ENCODE data around the gene FBXO45.

Gene FBXO45

GRCh38 chr3:196602673-196603072, 34.2 kb downstream of the FBXO45 start:
- Histone ChIP-seq H3K9ac (ENCODE audit: low read length) (no peak overlapping the region), H3F3A (ENCODE audit: insufficient read depth) (no peaks in the 10 kb centered on the region), H3K79me2 (ENCODE audit: insufficient read depth, low read length) (no peaks in the 10 kb centered on the region), H3K4me2 (ENCODE audit: low read depth, low read length, poor library complexity, severe bottlenecking) (no peak overlapping the region), H3K4me3 (ENCODE audit: insufficient read depth, low read length, poor library complexity, severe bottlenecking) (no peak overlapping the region), H3K27ac (ENCODE audit: low read depth, low read length) (no peak overlapping the region), H3K9me2 (replicated peaks; ENCODE audit: insufficient read depth, low read length) (no peaks in the 10 kb centered on the region), H3K36me3 (ENCODE audit: low read length) (no peaks in the 10 kb centered on the region), H3K27me3 (ENCODE audit: low read length) (no peaks in the 10 kb centered on the region), H3K9me3 (ENCODE audit: insufficient read depth, low read length) (no peaks in the 10 kb centered on the region), H4K20me1 (ENCODE audit: low read depth, low read length) (no peaks in the 10 kb centered on the region), H2AFZ (ENCODE audit: low read depth, low read length, severe bottlenecking) (no peak overlapping the region)
- TF ChIP-seq, protein P1, sequence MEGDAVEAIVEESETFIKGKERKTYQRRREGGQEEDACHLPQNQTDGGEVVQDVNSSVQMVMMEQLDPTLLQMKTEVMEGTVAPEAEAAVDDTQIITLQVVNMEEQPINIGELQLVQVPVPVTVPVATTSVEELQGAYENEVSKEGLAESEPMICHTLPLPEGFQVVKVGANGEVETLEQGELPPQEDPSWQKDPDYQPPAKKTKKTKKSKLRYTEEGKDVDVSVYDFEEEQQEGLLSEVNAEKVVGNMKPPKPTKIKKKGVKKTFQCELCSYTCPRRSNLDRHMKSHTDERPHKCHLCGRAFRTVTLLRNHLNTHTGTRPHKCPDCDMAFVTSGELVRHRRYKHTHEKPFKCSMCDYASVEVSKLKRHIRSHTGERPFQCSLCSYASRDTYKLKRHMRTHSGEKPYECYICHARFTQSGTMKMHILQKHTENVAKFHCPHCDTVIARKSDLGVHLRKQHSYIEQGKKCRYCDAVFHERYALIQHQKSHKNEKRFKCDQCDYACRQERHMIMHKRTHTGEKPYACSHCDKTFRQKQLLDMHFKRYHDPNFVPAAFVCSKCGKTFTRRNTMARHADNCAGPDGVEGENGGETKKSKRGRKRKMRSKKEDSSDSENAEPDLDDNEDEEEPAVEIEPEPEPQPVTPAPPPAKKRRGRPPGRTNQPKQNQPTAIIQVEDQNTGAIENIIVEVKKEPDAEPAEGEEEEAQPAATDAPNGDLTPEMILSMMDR (IDR thresholded peaks at IDR 0.05; ENCODE audit: insufficient read depth, low read length, poor library complexity, severe bottlenecking): no peak
- no peak for TF ChIP-seq EZH2phosphoT487 (conservative IDR thresholded peaks at IDR 0.05; ENCODE audit: low read length)

GRCh38 chr3:196603683-196604082, 35.2 kb downstream of the FBXO45 start:
- TF ChIP-seq, protein P1 (IDR thresholded peaks at IDR 0.05; ENCODE audit: insufficient read depth, low read length, poor library complexity, severe bottlenecking): no peak
- no peak for TF ChIP-seq EZH2phosphoT487 (conservative IDR thresholded peaks at IDR 0.05; ENCODE audit: low read length)
- Histone ChIP-seq H3K4me2 (ENCODE audit: low read depth, low read length, poor library complexity, severe bottlenecking) (no peak overlapping the region), H3K27ac (ENCODE audit: low read depth, low read length) (no peak overlapping the region), H2AFZ (ENCODE audit: low read depth, low read length, severe bottlenecking) (no peak overlapping the region), H3K9me3 (ENCODE audit: insufficient read depth, low read length) (no peaks in the 10 kb centered on the region), H4K20me1 (ENCODE audit: low read depth, low read length) (no peaks in the 10 kb centered on the region), H3K9me2 (replicated peaks; ENCODE audit: insufficient read depth, low read length) (no peaks in the 10 kb centered on the region), H3K36me3 (ENCODE audit: low read length) (no peaks in the 10 kb centered on the region), H3K79me2 (ENCODE audit: insufficient read depth, low read length) (no peaks in the 10 kb centered on the region), H3K27me3 (ENCODE audit: low read length) (no peaks in the 10 kb centered on the region), H3K4me3 (ENCODE audit: insufficient read depth, low read length, poor library complexity, severe bottlenecking) (no peak overlapping the region), H3K9ac (ENCODE audit: low read length) (no peak overlapping the region), H3F3A (ENCODE audit: insufficient read depth) (no peaks in the 10 kb centered on the region)

DNA sequence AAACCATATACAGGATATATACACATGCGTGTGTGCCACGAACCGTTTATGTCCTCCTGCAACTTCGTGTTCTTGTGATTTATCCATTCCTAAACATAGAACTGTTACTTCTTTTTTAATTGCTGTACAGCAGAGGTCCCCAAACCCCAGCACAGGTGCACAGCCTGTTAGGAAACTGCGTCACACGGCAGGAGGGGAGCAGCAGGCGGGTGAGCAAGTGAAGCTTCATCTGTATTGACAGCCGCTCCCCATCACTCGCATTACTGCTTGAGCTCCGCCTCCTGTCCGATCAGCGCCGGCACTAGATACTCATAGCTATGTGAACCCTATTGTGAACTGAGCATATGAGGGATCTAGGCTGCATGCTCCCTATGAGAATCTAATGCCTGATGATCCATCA, 36.1 kb downstream of the FBXO45 start:
- H3F3A ChIP-seq (ENCODE audit: insufficient read depth): no peaks in the 10 kb centered on the region
- no peaks in the 10 kb centered on the region for H4K20me1 ChIP-seq (ENCODE audit: low read depth, low read length)
- H2AFZ ChIP-seq (ENCODE audit: low read depth, low read length, severe bottlenecking): no peak overlapping the region
- no peak overlapping the region for H3K9ac ChIP-seq (ENCODE audit: low read length)
- no peaks in the 10 kb centered on the region for H3K9me3 ChIP-seq (ENCODE audit: insufficient read depth, low read length)
- no peak overlapping the region for H3K27ac ChIP-seq (ENCODE audit: low read depth, low read length)
- no peaks in the 10 kb centered on the region for H3K36me3 ChIP-seq (ENCODE audit: low read length)
- no peaks in the 10 kb centered on the region for H3K79me2 ChIP-seq (ENCODE audit: insufficient read depth, low read length)
- no peaks in the 10 kb centered on the region for H3K27me3 ChIP-seq (ENCODE audit: low read length)
- TF ChIP-seq EZH2phosphoT487 (conservative IDR thresholded peaks at IDR 0.05; ENCODE audit: low read length): no peak
- TF ChIP-seq, protein P1 (IDR thresholded peaks at IDR 0.05; ENCODE audit: insufficient read depth, low read length, poor library complexity, severe bottlenecking): no peak
- no peak overlapping the region for H3K4me3 ChIP-seq (ENCODE audit: insufficient read depth, low read length, poor library complexity, severe bottlenecking)
- peak overlapping the region; percentile 2 for H3K4me2 ChIP-seq (ENCODE audit: low read depth, low read length, poor library complexity, severe bottlenecking)
- H3K9me2 ChIP-seq (replicated peaks; ENCODE audit: insufficient read depth, low read length): no peaks in the 10 kb centered on the region

All from SU-DHL-6 (cell line).